ENCODE data around the gene REEP1. TPM values are rescaled to one million over a fixed set of nuclear protein-coding genes. Genes with fewer than 3 reads are reported as not detected.
"Not testable (repeated sequence)": the region's sequence is repeated elsewhere in the genome, so short reads cannot be mapped to it uniquely, and the experiment has no call there.

The REEP1 gene
- polyA plus RNA-seq, 1 donor from 2014 or later, result not detected

GRCh38 chr2:86263956-86264355 lies 73.5 kb downstream of the REEP1 start:
- peaks cover 1% of the 10 kb centered on the region for H3K27me3 Mint-ChIP-seq
- H3K36me3 Mint-ChIP-seq, result peaks cover 2% of the 10 kb centered on the region
- H3K9me3 Mint-ChIP-seq, result peaks cover 0 to 18% (median 9%) of the 10 kb centered on the region in 3 donors
- H3K27ac Mint-ChIP-seq, result no peak overlapping the region
- no peak overlapping the region for H3K4me3 Mint-ChIP-seq
- no peaks in the 10 kb centered on the region for H3K4me1 Mint-ChIP-seq

- Mint-ChIP-seq H3K36me3 (peaks cover 2% of the 10 kb centered on the region), H3K27ac (peak overlapping the region in 1 of 3 donors; percentile 44), H3K9me3 (peaks cover 0 to 12% (median 0%) of the 10 kb centered on the region in 3 donors), H3K27me3 (peaks cover 1% of the 10 kb centered on the region), H3K4me1 (no peaks in the 10 kb centered on the region), H3K4me3 (no peak overlapping the region)
Measured at GRCh38 chr2:86260978-86261377, 76.4 kb downstream of the REEP1 start.

GRCh38 chr2:86258106-86258505 lies 79.3 kb downstream of the REEP1 start:
- Mint-ChIP-seq H3K27me3 (peaks cover 3% of the 10 kb centered on the region), H3K4me3 (no peak overlapping the region), H3K9me3 (peaks cover 0 to 2% (median 0%) of the 10 kb centered on the region in 3 donors), H3K4me1 (no peaks in the 10 kb centered on the region), H3K27ac (peak overlapping the region in 1 of 3 donors; percentile 33), H3K36me3 (no peaks in the 10 kb centered on the region)

GRCh38 chr2:86256982-86257381 lies 80.4 kb downstream of the REEP1 start:
- no peak overlapping the region for H3K27ac Mint-ChIP-seq
- H3K4me3 Mint-ChIP-seq, result no peak overlapping the region
- H3K27me3 Mint-ChIP-seq, result peaks cover 4% of the 10 kb centered on the region
- H3K36me3 Mint-ChIP-seq, result no peaks in the 10 kb centered on the region
- no peaks in the 10 kb centered on the region for H3K4me1 Mint-ChIP-seq
- peaks cover 0 to 2% (median 0%) of the 10 kb centered on the region in 3 donors for H3K9me3 Mint-ChIP-seq

- Mint-ChIP-seq H3K36me3 (no peaks in the 10 kb centered on the region), H3K4me3 (no peak overlapping the region), H3K4me1 (no peaks in the 10 kb centered on the region), H3K9me3 (peaks cover 0 to 2% (median 0%) of the 10 kb centered on the region in 3 donors), H3K27ac (no peak overlapping the region), H3K27me3 (peaks cover 3% of the 10 kb centered on the region)
Measured at GRCh38 chr2:86256300-86256699, 81.1 kb downstream of the REEP1 start.

- Mint-ChIP-seq H3K36me3 (no peaks in the 10 kb centered on the region), H3K4me1 (peaks cover 0 to 3% (median 3%) of the 10 kb centered on the region in 3 donors), H3K4me3 (no peak overlapping the region), H3K27ac (no peak overlapping the region), H3K9me3 (peaks cover 0 to 2% (median 0%) of the 10 kb centered on the region in 3 donors), H3K27me3 (peaks cover 3% of the 10 kb centered on the region)
Measured at GRCh38 chr2:86254576-86255538, 82.6 kb downstream of the REEP1 start.

DNA sequence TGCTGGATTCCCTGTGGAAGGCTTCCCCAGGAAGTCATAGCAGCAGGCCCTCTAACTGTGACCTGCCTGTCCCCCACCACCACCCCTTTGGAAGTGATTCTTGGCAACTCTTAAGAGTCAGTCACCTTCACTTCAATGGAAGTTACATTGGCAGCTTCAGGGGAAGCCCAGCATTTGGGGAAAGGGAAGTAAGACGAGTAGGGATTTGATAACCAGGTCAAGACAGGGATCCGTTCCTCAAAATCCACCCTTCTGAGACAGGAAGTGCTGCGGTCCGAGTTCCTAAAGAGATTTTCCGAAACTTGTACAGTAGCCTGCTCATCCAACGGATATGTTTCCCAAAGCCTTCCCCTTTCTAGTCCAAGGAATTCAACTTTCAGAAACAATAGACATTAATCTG lies 84.0 kb downstream of the REEP1 start:
- Mint-ChIP-seq H3K27me3 (peaks cover 3% of the 10 kb centered on the region), H3K27ac (no peak overlapping the region), H3K9me3 (peaks cover 0 to 2% (median 0%) of the 10 kb centered on the region in 3 donors), H3K4me3 (no peak overlapping the region), H3K36me3 (no peaks in the 10 kb centered on the region), H3K4me1 (peaks cover 0 to 4% (median 3%) of the 10 kb centered on the region in 3 donors)

- H3K9me3 Mint-ChIP-seq, result no peaks in the 10 kb centered on the region
Measured at GRCh38 chr2:86251840-86252266, 85.6 kb downstream of the REEP1 start.

GRCh38 chr2:86249579-86250391 lies 87.6 kb downstream of the REEP1 start:
- no peaks in the 10 kb centered on the region for H3K36me3 Mint-ChIP-seq
- H3K27ac Mint-ChIP-seq, result peak overlapping the region in 1 of 3 donors; percentile 73
- H3K4me3 Mint-ChIP-seq, result no peak overlapping the region
- H3K4me1 Mint-ChIP-seq, result peaks cover 0 to 5% (median 3%) of the 10 kb centered on the region in 3 donors
- no peaks in the 10 kb centered on the region for H3K9me3 Mint-ChIP-seq
- peaks cover 3% of the 10 kb centered on the region for H3K27me3 Mint-ChIP-seq

More at GRCh38 chr2:86251840-86252266, 85.6 kb downstream of the REEP1 start:
- Mint-ChIP-seq H3K27ac (peak overlapping the region in 1 of 3 donors; percentile 29), H3K27me3 (peaks cover 3% of the 10 kb centered on the region), H3K36me3 (no peaks in the 10 kb centered on the region), H3K4me3 (no peak overlapping the region), H3K4me1 (peaks cover 0 to 4% (median 3%) of the 10 kb centered on the region in 3 donors)

DNA sequence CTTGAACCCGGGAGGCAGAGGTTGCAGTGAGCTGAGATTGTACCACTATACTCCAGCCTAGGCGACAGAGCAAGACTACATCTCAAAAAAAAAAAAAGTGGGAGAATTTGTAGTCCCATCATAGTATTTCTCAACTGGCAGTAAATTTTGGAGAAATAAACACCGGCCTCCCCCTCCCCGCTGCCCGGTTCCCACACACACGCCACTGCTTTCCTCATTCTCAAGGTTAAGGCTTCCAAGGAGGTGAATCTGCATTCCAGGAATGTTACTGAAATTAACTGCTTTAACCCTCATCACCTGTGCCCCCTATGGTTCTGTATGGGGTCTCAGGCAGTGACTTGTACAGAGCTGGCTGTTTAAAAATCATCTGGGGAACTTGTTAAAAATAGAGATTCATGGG lies 88.2 kb downstream of the REEP1 start:
- H3K4me3 Mint-ChIP-seq, result no peak overlapping the region
- no peaks in the 10 kb centered on the region for H3K36me3 Mint-ChIP-seq
- H3K4me1 Mint-ChIP-seq, result peaks cover 5 to 11% (median 9%) of the 10 kb centered on the region in 3 donors
- H3K27me3 Mint-ChIP-seq, result peaks cover 3% of the 10 kb centered on the region
- peaks cover 0 to 1% (median 0%) of the 10 kb centered on the region in 3 donors for H3K9me3 Mint-ChIP-seq
- peak overlapping the region in 1 of 3 donors; percentile 73 for H3K27ac Mint-ChIP-seq

GRCh38 chr2:86245222-86245621 lies 92.2 kb downstream of the REEP1 start:
- Mint-ChIP-seq H3K4me3 (peak overlapping the region in 1 of 4 donors; percentile 21), H3K4me1 (peaks cover 30 to 34% (median 33%) of the 10 kb centered on the region in 3 donors)
- H3K27me3 Mint-ChIP-seq, H3K36me3 Mint-ChIP-seq, H3K9me3 Mint-ChIP-seq, H3K27ac Mint-ChIP-seq: not testable (repeated sequence)

DNA sequence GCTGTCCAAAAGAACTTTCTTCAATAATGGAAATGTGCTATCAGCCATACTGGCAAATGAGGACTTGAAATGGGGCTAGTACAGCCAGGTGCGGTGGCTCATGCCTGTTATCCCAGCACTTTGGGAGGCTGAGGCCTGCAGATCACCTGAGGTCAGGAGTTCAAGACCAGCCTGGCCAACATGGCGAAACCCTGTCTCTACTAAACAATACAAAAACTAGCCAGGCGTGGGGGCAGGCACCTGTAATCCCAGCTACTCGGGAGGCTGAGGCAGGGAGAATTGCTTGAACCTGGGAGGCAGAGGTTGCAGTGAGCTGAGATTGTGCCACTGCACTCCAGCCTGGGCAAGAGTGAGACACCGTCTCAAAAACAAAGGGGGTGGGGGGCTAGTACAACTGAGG lies 92.6 kb downstream of the REEP1 start:
- not testable (repeated sequence) for H3K4me3 Mint-ChIP-seq, H3K36me3 Mint-ChIP-seq, H3K27me3 Mint-ChIP-seq, H3K27ac Mint-ChIP-seq, H3K9me3 Mint-ChIP-seq
- H3K4me1 Mint-ChIP-seq, result peaks cover 26 to 33% (median 33%) of the 10 kb centered on the region in 3 donors

GRCh38 chr2:86243950-86244733 lies 93.3 kb downstream of the REEP1 start:
- peak overlapping the region in 1 of 4 donors; percentile 78 for H3K4me3 Mint-ChIP-seq
- H3K9me3 Mint-ChIP-seq, result peaks cover 0 to 1% (median 0%) of the 10 kb centered on the region in 3 donors
- peak overlapping the region in 1 of 3 donors; percentile 34 for H3K27ac Mint-ChIP-seq
- H3K4me1 Mint-ChIP-seq, result peaks cover 26 to 38% (median 33%) of the 10 kb centered on the region in 3 donors
- peaks cover 1% of the 10 kb centered on the region for H3K36me3 Mint-ChIP-seq
- H3K27me3 Mint-ChIP-seq, result no peaks in the 10 kb centered on the region

GRCh38 chr2:86243272-86243671 lies 94.2 kb downstream of the REEP1 start:
- peak overlapping the region in 1 of 4 donors; percentile 69 for H3K4me3 Mint-ChIP-seq
- H3K4me1 Mint-ChIP-seq, result peaks cover 31 to 43% (median 38%) of the 10 kb centered on the region in 3 donors
- H3K27me3 Mint-ChIP-seq, result peaks cover 3% of the 10 kb centered on the region
- H3K27ac Mint-ChIP-seq, result peak overlapping the region in 1 of 3 donors; percentile 83
- H3K9me3 Mint-ChIP-seq, result peaks cover 0 to 1% (median 0%) of the 10 kb centered on the region in 3 donors
- peaks cover 1% of the 10 kb centered on the region for H3K36me3 Mint-ChIP-seq
